CD4-positive, alpha-beta T cell treated with Interferon alpha-2 for 1 hour (primary cell): ENCODE results near the gene GPR155.

Experiments
- DNase-seq, 2 donors: peaks; one replicate each; pipeline ENCODE4 v3.0.0-alpha.2; 2020 to 2022

The GPR155 gene

GRCh38 chr2:174486563-174487107, at the start of gene GPR155:
GPR155 (minus strand) TSS chr2:174487029; CDS start chr2:174481956, 5,073 bp downstream.
- DNase-seq = peak; percentile 28 to 45

- DNase-seq = no peak
Measured at GRCh38 chr2:174535757-174536703, 49.2 kb upstream of the GPR155 start.

GRCh38 chr2:174535083-174535482, 48.3 kb upstream of the GPR155 start:
- no peak for DNase-seq

- no peak for DNase-seq
Measured at GRCh38 chr2:174529916-174530315, 43.1 kb upstream of the GPR155 start.

GRCh38 chr2:174527959-174528358, 41.1 kb upstream of the GPR155 start:
- DNase-seq = no peak

- no peak for DNase-seq
Measured at GRCh38 chr2:174527101-174527721, 40.4 kb upstream of the GPR155 start.

GRCh38 chr2:174524527-174524926, 37.7 kb upstream of the GPR155 start:
- DNase-seq = peak in 1 of 2 donors; percentile 12

GRCh38 chr2:174522553-174522952, 35.7 kb upstream of the GPR155 start:
- peak in 1 of 2 donors; percentile 9 for DNase-seq

- DNase-seq = no peak
Measured at GRCh38 chr2:174518395-174518794, 31.6 kb upstream of the GPR155 start.

- DNase-seq = no peak
Measured at GRCh38 chr2:174516501-174517378, 29.9 kb upstream of the GPR155 start.

- no peak for DNase-seq
Measured at GRCh38 chr2:174512345-174512744, 25.5 kb upstream of the GPR155 start.

- no peak for DNase-seq
Measured at GRCh38 chr2:174511580-174512260, 24.9 kb upstream of the GPR155 start.

GRCh38 chr2:174510583-174511189, 23.9 kb upstream of the GPR155 start:
- no peak for DNase-seq

- no peak for DNase-seq
Measured at GRCh38 chr2:174503161-174503809, 16.5 kb upstream of the GPR155 start.

- DNase-seq = no peak
Measured at GRCh38 chr2:174499371-174499770, 12.5 kb upstream of the GPR155 start.

GRCh38 chr2:174495365-174496012, 8.7 kb upstream of the GPR155 start:
- no peak for DNase-seq

- peak in 1 of 2 donors; percentile 59 for DNase-seq
Measured at GRCh38 chr2:174493549-174494331, 6.9 kb upstream of the GPR155 start.

- DNase-seq = peak; percentile 85 to 89
Measured at GRCh38 chr2:174492963-174493431, 6.2 kb upstream of the GPR155 start.

- no peak for DNase-seq
Measured at GRCh38 chr2:174491947-174492346, 5.1 kb upstream of the GPR155 start.

- DNase-seq = peak in 1 of 2 donors; percentile 61
Measured at GRCh38 chr2:174490051-174490450, 3.2 kb upstream of the GPR155 start.
